DMS53 (cell line): ENCODE data around the gene EPB41L5.
"Not testable (repeated sequence)": the region's sequence is repeated elsewhere in the genome, so short reads cannot be mapped to it uniquely, and the experiment has no call there.

Source experiments
- DNase-seq: peaks from one replicate; lab custom pipeline; 2025; lab: John Stamatoyannopoulos, UW

Gene EPB41L5

DNA sequence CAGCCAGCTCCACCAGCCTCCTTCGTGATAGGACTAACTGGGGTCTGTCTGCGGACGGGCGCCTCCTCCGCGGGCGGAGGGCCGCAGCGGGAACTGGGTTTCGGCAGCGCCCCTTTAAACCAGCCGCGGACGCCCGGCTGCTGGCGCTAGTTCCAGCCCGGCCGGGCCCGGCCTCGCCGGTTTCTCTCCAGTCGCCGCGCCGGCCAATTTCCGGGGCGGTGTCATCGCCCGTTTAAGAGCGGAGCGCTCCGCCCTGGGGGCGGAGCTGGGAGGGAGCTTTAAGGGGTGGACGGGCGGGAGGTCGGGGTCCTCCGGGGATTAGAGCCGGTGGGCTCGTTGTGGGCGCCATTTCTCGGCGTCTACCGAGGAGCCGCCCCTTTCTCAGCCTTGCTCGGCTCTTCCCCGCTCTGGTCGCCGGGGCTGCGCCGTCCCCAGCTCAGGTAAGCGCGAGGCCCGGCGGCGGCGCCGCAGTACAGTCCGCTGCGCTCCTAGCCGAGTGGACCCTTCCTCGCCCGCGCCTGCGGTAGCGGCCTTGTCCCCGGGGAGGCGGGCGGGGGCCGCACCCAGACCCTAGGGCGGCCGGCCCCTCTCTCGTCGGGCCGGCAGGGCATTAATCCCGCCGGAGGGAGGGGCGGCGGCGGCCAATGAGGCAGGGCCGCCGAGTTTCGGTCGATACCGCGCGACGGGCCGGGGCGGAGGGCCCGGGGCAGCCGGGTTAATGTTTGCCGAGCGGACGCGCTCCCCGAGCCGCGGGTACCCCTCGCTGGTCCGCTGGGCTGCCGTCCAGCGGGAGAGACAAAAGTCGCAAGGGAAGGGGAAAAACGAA lies at the start of gene EPB41L5:
Gene EPB41L5, plus strand, starts transcription at position 307 of the 826 bp plus-strand sequence. CDS start 6,008 bp downstream, outside the sequence.
- peak; percentile 98 for DNase-seq

DNA sequence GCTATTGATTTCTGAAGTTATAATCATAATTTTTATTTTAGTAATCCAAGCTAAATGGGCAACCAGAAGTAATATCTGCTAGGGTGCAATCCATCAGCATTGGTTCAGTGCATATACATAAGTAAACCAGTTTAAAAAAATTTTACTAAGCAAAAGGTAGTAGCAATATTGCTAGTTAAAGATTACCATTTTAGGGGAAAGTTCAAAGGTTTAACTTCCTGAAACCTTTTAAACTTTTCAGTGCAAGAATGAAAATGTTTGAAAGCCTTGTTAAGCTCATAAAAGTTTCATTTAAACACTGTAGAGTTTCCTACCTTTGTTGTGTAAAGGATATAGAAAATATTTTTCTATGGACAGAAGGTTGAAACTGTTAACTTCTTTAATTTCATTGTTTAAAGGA lies 31.0 kb upstream of the EPB41L5 start:
- DNase-seq: no peak

- DNase-seq: no peak
These were observed 30.4 kb upstream of the EPB41L5 start for GRCh38 chr2:119982506-119982905.

- no peak for DNase-seq
These were observed 29.8 kb upstream of the EPB41L5 start for GRCh38 chr2:119983108-119983507.

DNA sequence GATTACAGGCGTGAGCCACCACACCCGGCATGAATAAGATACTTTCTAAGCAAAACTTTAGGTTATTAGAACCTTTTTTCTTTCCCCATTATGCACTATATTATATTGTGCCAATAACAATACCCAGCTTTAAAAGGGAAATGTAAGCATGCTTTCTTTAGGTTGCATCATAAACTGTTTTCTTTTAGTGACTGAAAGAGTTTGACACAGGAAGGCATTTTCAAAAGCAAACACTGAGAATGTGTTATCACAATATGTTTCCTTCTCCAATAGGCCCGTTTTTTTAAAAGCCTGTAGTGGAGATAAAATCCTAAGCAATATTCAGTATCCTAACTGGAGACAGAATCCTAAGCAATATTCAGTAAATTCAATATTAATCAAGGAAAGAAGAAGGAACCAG lies 16.7 kb upstream of the EPB41L5 start:
- no peak for DNase-seq

- not testable (repeated sequence) for DNase-seq
These were observed 15.7 kb upstream of the EPB41L5 start for GRCh38 chr2:119996896-119997891.

GRCh38 chr2:120001471-120001870 lies 11.4 kb upstream of the EPB41L5 start:
- no peak for DNase-seq

DNA sequence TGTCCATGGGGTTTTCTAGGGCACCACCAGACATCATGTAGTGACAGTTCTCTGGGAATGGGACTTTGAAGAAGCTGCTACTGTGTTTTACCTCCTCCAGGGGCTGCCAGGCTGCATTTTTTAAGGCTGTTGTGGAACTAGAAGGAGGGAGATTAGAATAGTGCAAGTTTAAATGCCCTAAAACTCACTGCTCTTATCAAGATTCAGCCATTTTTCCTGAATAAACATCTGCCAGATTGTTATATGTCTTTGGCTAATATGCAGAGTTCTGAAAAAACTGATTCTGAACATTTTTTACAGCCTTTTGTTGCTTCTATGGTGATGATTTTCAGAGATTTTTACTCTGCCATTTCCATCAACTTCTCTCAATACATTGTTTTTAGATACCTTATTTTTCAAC lies 8.6 kb upstream of the EPB41L5 start:
- no peak for DNase-seq

- DNase-seq: no peak
These were observed 6.9 kb upstream of the EPB41L5 start for GRCh38 chr2:120005834-120006521.

DNA sequence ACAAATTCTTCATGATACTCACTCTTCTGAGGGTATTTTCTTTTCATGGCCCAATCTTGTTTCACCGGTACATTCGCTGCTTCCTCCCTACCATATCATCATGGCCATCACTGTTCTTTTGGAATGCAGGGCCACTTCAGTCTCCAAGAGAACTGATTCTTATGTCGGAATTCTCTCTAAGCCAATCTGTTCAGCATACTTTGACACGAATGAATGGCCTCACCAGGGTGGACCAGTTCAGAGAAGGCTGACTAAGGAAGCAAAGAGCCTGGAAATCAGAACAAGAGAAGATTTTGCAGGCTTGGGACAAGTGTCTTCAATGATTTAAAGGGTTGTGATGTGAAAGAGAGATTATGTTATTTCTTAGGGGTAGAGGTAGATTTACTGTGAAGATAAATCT lies 5.0 kb upstream of the EPB41L5 start:
- DNase-seq: no peak

GRCh38 chr2:120012363-120012762 lies 514 bp upstream of the EPB41L5 start:
- DNase-seq: peak; percentile 75

DNA sequence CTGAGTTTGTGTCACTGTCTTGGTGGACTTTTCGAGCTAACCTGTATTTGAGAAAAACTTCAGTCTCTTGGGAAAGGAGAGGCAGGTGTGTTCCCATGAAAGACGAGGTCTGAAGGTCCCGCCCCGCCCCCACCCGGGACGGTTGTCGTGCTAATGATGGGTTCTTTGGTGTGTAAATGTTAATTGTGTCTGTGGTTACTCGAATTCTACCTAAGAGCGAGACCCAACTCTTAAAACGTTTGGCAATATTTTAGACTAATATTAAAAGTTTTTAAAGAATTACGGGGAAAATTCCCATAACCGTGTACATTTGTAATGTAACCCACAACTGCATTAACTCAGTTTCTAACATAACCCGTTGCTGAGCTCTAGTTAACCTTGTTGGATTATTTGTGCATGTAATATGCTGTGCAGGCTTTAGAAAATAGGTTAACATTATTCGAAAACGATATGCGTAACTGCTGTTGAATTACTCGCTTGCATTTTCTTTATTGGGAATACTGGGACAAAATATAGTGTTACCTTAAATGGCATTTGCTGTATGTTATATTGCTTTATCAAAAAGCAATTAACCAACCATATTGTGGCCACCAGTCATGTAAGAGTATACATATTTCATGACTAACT lies 833 bp downstream of the EPB41L5 start:
- peak; percentile 84 for DNase-seq

DNA sequence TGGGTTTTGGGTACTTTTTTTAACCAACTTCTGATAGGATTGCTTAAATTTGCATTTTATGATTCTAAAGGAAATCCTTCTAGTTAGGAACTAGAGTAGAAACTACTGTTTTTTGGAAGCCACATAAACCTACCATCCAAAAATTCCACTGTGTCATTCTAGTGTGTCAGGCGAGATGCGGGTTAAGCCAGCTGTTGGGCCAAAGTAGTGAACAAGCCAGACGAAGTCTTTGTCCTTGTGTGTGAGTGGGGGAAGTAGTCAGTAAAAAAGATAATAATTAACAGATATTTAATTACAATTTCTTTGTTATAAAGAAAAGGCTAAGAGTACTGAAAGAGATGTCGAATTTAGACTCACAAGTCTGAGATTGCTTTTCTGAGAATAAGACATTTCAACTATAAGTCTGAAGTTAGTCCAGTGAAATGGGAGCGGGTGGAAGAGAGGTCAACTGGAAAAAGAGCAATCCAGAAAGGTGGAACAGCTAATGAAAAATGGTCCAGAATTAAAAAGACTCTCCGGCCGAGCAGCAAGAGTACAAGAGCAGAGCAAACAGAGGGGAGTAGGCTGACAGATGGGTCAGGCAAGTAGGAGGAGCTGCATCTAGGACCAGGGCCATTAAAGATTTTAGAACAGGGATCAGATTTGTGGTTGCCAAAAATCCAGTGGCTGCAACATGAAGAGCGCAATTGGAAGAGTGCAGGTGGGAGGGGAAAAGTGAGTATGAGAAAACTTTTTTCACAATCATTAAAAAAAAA lies 1.5 kb downstream of the EPB41L5 start:
- peak; percentile 34 for DNase-seq

DNA sequence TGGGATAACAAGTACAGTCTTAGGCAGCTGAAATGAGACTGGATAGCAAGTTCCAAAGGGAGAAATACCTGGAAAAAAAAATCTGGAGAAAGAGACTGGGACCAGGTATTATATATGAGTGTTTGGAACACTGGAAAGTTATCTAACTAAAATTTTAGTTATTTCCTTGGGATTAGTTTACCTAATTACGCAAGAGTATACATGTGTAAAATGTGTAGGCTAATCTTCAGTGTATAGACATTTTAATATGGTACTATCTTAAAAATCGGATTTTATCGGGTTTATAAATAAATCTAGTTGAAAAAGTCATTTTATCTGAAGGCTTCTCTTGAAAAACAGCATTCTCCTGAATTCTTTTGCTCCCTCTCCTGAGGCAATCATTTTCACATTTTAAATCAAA lies 3.9 kb downstream of the EPB41L5 start:
- no peak for DNase-seq

- peak; percentile 13 for DNase-seq
These were observed 4.3 kb downstream of the EPB41L5 start for GRCh38 chr2:120017201-120017600.

DNA sequence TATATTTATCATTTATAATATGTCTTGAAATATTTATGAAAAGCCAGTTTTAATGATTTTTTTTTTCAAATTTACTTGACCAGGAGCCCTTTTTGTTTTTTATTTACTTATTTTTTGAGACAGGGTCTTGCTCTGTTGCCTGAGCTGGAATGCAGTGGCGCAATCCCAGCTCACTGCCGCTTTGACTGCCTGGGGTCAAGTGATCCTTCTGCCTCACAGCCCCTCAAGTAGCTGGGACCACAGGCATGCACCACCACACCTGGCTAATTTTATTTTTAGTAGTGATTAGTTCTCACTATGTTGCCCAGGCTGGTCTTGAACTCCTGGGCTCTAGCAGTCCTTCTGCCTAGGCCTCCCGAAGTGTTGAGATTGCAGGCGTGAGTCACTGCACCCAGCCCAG lies 5.7 kb downstream of the EPB41L5 start:
- no peak for DNase-seq

GRCh38 chr2:120020554-120020953 lies 7.7 kb downstream of the EPB41L5 start:
- no peak for DNase-seq

- DNase-seq: not testable (repeated sequence)
These were observed 9.6 kb downstream of the EPB41L5 start for GRCh38 chr2:120022505-120022904.

GRCh38 chr2:120026890-120027289 lies 14.0 kb downstream of the EPB41L5 start:
- DNase-seq: peak; percentile 14

- DNase-seq: no peak
These were observed 15.9 kb downstream of the EPB41L5 start for GRCh38 chr2:120028795-120029194.
